K562 (cell line): ENCODE data around the gene CNTFR. TPM values are rescaled to one million over a fixed set of nuclear protein-coding genes. Genes with fewer than 3 reads are reported as not detected.

Experiments
- ATAC-seq: fragments of 200-7000 bp; cut with Tn5 transposase; 3 replicates; pipeline ENCODE4 v1.9.1; 2020; ENCODE audit warnings: moderate library complexity
- BruUV-seq: library from RNA; stranded (reverse); fragments of 400-500 nt; replicated peaks from 2 replicates; lab custom pipeline; 2021; lab: Mats Ljungman, UMichigan
- CTCF ChIA-PET: fragments of 300-600 bp; formaldehyde crosslinking; extraction: SDS; loops from one replicate; lab custom pipeline; 2021; ENCODE audit warnings: low intra/inter-chr PET ratio; lab: Yijun Ruan, JAX
- POLR2A ChIA-PET: fragments of 300-600, 350-650 bp; sonication (Branson Sonifier 250); formaldehyde crosslinking; extraction: SDS; loops from one replicate; lab custom pipeline; 2021; ENCODE audit warnings: antibody characterized with exemption, inconsistent platforms; lab: Yijun Ruan, JAX
- DNase-seq, 4 experiments: peaks; one replicate each; pipeline versions ENCODE4 v3.0.0 to v3.0.0-alpha.2; 2011 to 2018; ENCODE audit warnings: low spot score in 3 of 4, mixed read lengths in 3 of 4; ENCODE audit errors: extremely low read depth in 1 of 4
- FAIRE-seq: peaks from 2 replicates; lab custom pipeline; 2011; peaks lifted over from hg19 to GRCh38; lab: Jason Lieb, UNC
- H2AFZ ChIP-seq: 2 replicates; pipeline ENCODE4 v1.6.0; 2011; ENCODE audit warnings: low read depth, low read length, control low read depth, inconsistent platforms
- H3K27ac ChIP-seq: fragments of 200-600 bp; 3 replicates; pipeline ENCODE4 v1.8.0; 2011; ENCODE audit warnings: low read depth, mild to moderate bottlenecking, control low read depth, inconsistent platforms, low read length, moderate library complexity, mixed read lengths; ENCODE audit errors: extremely low read depth
- H3K27me3 ChIP-seq, 2 experiments: fragments of 300-600 bp in 1 of 2; 2 replicates in 1 of 2; 3 replicates in 1 of 2; pipeline versions ENCODE4 v1.6.0 to v1.8.0; 2011; ENCODE audit warnings: inconsistent platforms in 2 of 2, low read length in 2 of 2, mild to moderate bottlenecking in 1 of 2, mixed read lengths in 1 of 2, moderate library complexity in 1 of 2; ENCODE audit not compliant: control insufficient read depth in 2 of 2, insufficient read depth in 2 of 2
- H3K36me3 ChIP-seq: fragments of 300-600 bp; 3 replicates; pipeline ENCODE4 v1.8.0; 2011; ENCODE audit warnings: mild to moderate bottlenecking, low read length, inconsistent platforms; ENCODE audit not compliant: control insufficient read depth, insufficient read depth
- H3K4me1 ChIP-seq, 2 experiments: fragments of 200-600 bp in 1 of 2; replicated peaks in 1 of 2; 2 replicates in 1 of 2; 3 replicates in 1 of 2; pipeline versions ENCODE4 v1.5.1 to v1.8.0; 2011; ENCODE audit warnings: inconsistent platforms in 2 of 2, low read length in 2 of 2, mild to moderate bottlenecking in 1 of 2, mixed read lengths in 1 of 2, moderate library complexity in 1 of 2; ENCODE audit not compliant: control insufficient read depth in 2 of 2, insufficient read depth in 2 of 2
- H3K4me2 ChIP-seq: 2 replicates; pipeline ENCODE4 v1.6.1; 2011; ENCODE audit warnings: low read length, control low read depth, inconsistent platforms, mixed read lengths; ENCODE audit not compliant: insufficient read depth
- H3K4me3 ChIP-seq: fragments of 200-600 bp; sonication (generic), shearing (Covaris generic); 2 replicates; pipeline ENCODE4 v1.5.1; 2016; ENCODE audit warnings: control low read depth, inconsistent platforms
- H3K79me2 ChIP-seq: fragments of 200-600 bp; 3 replicates; pipeline ENCODE4 v1.8.0; 2011; ENCODE audit warnings: low read length, inconsistent platforms; ENCODE audit not compliant: control insufficient read depth, insufficient read depth
- H3K9ac ChIP-seq, 2 experiments: 2 replicates each; pipeline versions ENCODE4 v1.6.0 to v1.6.1; 2011; ENCODE audit warnings: low read depth in 2 of 2, low read length in 2 of 2, control low read depth in 1 of 2, inconsistent platforms in 1 of 2, mild to moderate bottlenecking in 1 of 2, mixed read lengths in 1 of 2; ENCODE audit not compliant: insufficient read depth in 1 of 2
- H3K9me1 ChIP-seq: one replicate; pipeline ENCODE4 v1.6.0; 2011; ENCODE audit warnings: inconsistent platforms, mild to moderate bottlenecking, low read length, moderate library complexity; ENCODE audit not compliant: control insufficient read depth, insufficient read depth
- H3K9me3 ChIP-seq: replicated peaks from 2 replicates; pipeline ENCODE4 v1.5.1; 2011; ENCODE audit warnings: low read depth, low read length, inconsistent platforms; ENCODE audit not compliant: control insufficient read depth, insufficient read depth
- H4K20me1 ChIP-seq: replicated peaks from 2 replicates; pipeline ENCODE4 v1.6.1; 2011; ENCODE audit warnings: low read length, inconsistent platforms, mixed read lengths; ENCODE audit not compliant: control insufficient read depth, insufficient read depth
- IRF2 ChIP-seq: sonication (generic); formaldehyde crosslinking; IDR thresholded peaks from 2 replicates; pipeline ENCODE4 v1.8.1; 2022; ENCODE audit warnings: mild to moderate bottlenecking, missing genetic modification reagents
- RBBP5 ChIP-seq: fragments of 200-600 bp; sonication (generic); IDR thresholded peaks from 2 replicates; pipeline ENCODE4 v1.6.1; 2012; ENCODE audit warnings: borderline replicate concordance, mild to moderate bottlenecking, low read length, control low read depth, inconsistent platforms; ENCODE audit not compliant: insufficient read depth, poor library complexity, severe bottlenecking
- RCOR1 ChIP-seq, 2 experiments: IDR thresholded peaks; 2 replicates each; pipeline ENCODE4 v1.6.1; 2012; ENCODE audit warnings: low read depth in 2 of 2, low read length in 2 of 2, borderline replicate concordance in 1 of 2, improper control_type of control experiment in 1 of 2
- ZNF217 ChIP-seq: sonication (generic); formaldehyde crosslinking; IDR thresholded peaks from 2 replicates; pipeline ENCODE4 v1.8.0; 2022; ENCODE audit warnings: mild to moderate bottlenecking, missing genetic modification reagents
- ZNF444 ChIP-seq: fragments of 250-450 bp; sonication (Bioruptor Pico); IDR thresholded peaks from 2 replicates; pipeline ENCODE4 v1.4.0; 2020; ENCODE audit warnings: mild to moderate bottlenecking, moderate library complexity
- ZZZ3 ChIP-seq: fragments of 450-650 bp; IDR thresholded peaks from 2 replicates; pipeline ENCODE4 v1.6.1; 2016; ENCODE audit warnings: antibody characterized with exemption, mild to moderate bottlenecking, moderate library complexity
- WGBS: fragments of 100-300 bp; shearing (Covaris generic); methylation state at CpG from one replicate; pipeline ENCODE4 v1.1.6; 2016; ENCODE audit warnings: low coverage, mixed read lengths; ENCODE audit not compliant: insufficient coverage; ENCODE audit errors: missing lambda C conversion rate; 5-methylcytosine and 5-hydroxymethylcytosine counted together
- in situ Hi-C: fragments of 300-500 bp; cut with MboI; formaldehyde crosslinking; loops from 4 replicates; pipeline ENCODE4 v1.15.0; 2018; ENCODE audit warnings: inconsistent platforms, mixed read lengths
- intact Hi-C: fragments of 100-400 bp; cut with micrococcal nuclease; formaldehyde crosslinking; loops from 2 replicates; pipeline ENCODE4 v1.14.2; 2022
- polyA plus RNA-seq, 8 experiments: library from polyadenylated mRNA; depleted of rRNA in 4 of 8; stranded (reverse) in 5 of 8; unstranded in 3 of 8; fragments of >200 nt; fragmentation: Nextera tagmentation in 2 of 8; fragmentation: Illumina TruSeq in 1 of 8; extraction: Ambion mirVana in 2 of 8; extraction: Trizol in 1 of 8; gene quantifications; 2 replicates each; pipeline versions ENCODE4 v1.2.1 to v1.2.3, GENCODE V29; 2011 to 2014; ENCODE audit warnings: inconsistent platforms in 1 of 8, missing spikeins in 1 of 8
- total RNA-seq, 7 experiments: library from RNA; depleted of rRNA in 6 of 7; stranded (reverse); fragments of >200 nt in 6 of 7; fragmentation: Illumina TruSeq in 2 of 7; extraction: Trizol in 2 of 7; gene quantifications; 2 replicates each; pipeline versions ENCODE4 v1.2.1 to v1.2.3, GENCODE V29; 2011 to 2021; ENCODE audit warnings: low replicate concordance in 1 of 7
- TF ChIP-seq, protein P1 (sequence below): fragments of 450-650 bp; IDR thresholded peaks from 2 replicates; pipeline ENCODE4 v1.6.1; 2016
- TF ChIP-seq, protein P2 (sequence below), 2 experiments: fragments of 450-650 bp; formaldehyde crosslinking in 1 of 2; IDR thresholded peaks; 2 replicates each; pipeline versions ENCODE4 v1.4.0 to v1.6.1; 2014 to 2020; ENCODE audit warnings: mild to moderate bottlenecking in 2 of 2, borderline replicate concordance in 1 of 2, low read depth in 1 of 2
- TF ChIP-seq, protein P3 (sequence below): sonication (generic); formaldehyde crosslinking; IDR thresholded peaks from 2 replicates; pipeline ENCODE4 v1.9.0; 2022; ENCODE audit warnings: mild to moderate bottlenecking, missing genetic modification reagents

Gene CNTFR
- total and polyA plus RNA-seq, 9 of the 15 experiments (the other 6 are each of a cell fraction or from before 2014, with no cell fraction given), result not detected

DNA sequence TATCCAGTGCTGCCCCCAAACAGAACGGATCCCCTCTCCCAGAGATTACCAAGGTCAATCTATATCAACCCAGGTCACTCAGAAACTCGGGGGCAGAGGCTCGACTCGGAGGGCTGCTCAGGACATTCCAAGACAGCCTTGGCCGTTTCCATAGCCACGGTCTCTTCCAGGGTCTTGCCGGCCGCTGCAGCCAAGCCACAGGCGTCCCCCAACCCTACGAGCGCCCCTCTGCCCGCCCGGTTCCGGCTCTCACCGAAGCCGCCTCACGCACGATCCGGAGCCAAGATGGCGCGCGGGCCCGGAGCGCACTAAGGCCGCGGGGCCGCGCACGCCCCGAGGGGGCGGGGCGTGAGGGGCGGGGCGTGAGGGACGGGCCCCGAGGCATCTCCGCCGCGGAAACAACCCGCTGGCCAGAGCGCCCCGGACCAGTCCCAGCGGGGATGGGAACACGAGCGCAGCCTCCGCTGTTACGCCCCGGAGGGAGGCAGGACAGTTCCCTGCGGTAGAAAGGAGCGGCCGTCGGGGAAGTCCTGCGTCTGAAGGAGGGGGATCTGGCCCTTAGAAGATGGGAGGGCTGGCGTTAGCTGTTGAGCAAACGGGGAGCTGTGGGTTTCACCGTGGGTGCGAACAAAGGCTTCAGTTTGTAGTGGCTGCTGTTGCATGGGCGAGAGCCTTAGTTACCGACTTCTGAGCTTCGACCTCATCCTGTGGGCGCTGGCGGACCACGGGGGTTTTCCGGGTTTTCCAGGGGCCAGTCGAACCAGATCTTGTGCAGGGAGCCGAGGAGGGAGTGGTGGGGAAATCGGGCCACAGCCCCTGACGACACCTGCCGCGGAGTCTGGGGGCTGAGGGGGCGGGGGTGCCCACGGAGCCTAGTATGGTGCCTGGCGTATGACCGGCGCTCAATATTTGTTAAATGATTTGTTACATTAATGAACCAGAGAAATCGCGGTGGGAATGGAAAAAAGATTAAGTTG is 22.6 kb upstream of the CNTFR start, which contains the start of gene RPP25L:
Gene RPP25L (minus strand): TSS at position 287 of the 977 bp plus-strand sequence. CDS start 801 bp downstream, outside the sequence.
- ATAC-seq, result peak; percentile 96
- intact Hi-C loops (loop anchor here (10.0 kb wide), 1 partner anchor 93 kb away; no protein-coding TSS in a partner anchor), in situ Hi-C loops (no loop called here)
- no peak for FAIRE-seq
- Histone ChIP-seq H3K4me1 (peaks cover 7 to 19% of the 10 kb centered on the region in 2 experiments; a peak in 4 of 5 replicates), H3K36me3 (peaks cover 15% of the 10 kb centered on the region; the same call in 1 of the 3 replicates), H3K4me3 (peak within 1 kb of the TSS; percentile 60), H3K27ac (peak within 1 kb of the TSS; percentile 86), H2AFZ (peak within 1 kb of the TSS; percentile 94), H4K20me1 (no peaks in the 10 kb centered on the region; the same call in 1 of the 2 replicates), H3K9ac (peak within 1 kb of the TSS; percentile 89 to 92), H3K9me3 (no peaks in the 10 kb centered on the region), H3K79me2 (peaks cover 17% of the 10 kb centered on the region), H3K27me3 (no peaks in the 10 kb centered on the region), H3K9me1 (no peaks in the 10 kb centered on the region), H3K4me2 (peak within 1 kb of the TSS; percentile 93)
- 2% methylated on average over 37 of the region's 77 CpGs for WGBS
- ChIA-PET POLR2A (interaction anchor here (0.6 to 1.3 kb wide), 5 partner anchors 8 to 181 kb away, joined by 3 to 4 read pairs (median 4); partner anchors contain the start of gene DCTN3), CTCF (interaction anchor here (1.3 to 2.8 kb wide), 2 partner anchors 22 to 90 kb away, joined by 7 to 15 read pairs; no protein-coding TSS in a partner anchor)
- peak; percentile 85 to 90 (median 88) for DNase-seq
- no TSS peak for BruUV-seq
- TF ChIP-seq IRF2 (CRISPR knock-in tag) (no peak), ZNF444 (CRISPR knock-in tag) (no peak), ZNF217 (CRISPR knock-in tag) (no peak), RBBP5 (peak; percentile 37), ZZZ3 (no peak), RCOR1 (IDR thresholded peaks at IDR 0.05; ENCODE audit: borderline replicate concordance in 1 of 2, low read depth in 2 of 2, low read length in 2 of 2) (0 out of 4 replicates have a peak, but pooled peaks of 1 of the 2 experiments have one; percentile 12)
- TF ChIP-seq, protein P1, sequence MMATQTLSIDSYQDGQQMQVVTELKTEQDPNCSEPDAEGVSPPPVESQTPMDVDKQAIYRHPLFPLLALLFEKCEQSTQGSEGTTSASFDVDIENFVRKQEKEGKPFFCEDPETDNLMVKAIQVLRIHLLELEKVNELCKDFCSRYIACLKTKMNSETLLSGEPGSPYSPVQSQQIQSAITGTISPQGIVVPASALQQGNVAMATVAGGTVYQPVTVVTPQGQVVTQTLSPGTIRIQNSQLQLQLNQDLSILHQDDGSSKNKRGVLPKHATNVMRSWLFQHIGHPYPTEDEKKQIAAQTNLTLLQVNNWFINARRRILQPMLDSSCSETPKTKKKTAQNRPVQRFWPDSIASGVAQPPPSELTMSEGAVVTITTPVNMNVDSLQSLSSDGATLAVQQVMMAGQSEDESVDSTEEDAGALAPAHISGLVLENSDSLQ, result peak; percentile 80
- TF ChIP-seq, protein P2, sequence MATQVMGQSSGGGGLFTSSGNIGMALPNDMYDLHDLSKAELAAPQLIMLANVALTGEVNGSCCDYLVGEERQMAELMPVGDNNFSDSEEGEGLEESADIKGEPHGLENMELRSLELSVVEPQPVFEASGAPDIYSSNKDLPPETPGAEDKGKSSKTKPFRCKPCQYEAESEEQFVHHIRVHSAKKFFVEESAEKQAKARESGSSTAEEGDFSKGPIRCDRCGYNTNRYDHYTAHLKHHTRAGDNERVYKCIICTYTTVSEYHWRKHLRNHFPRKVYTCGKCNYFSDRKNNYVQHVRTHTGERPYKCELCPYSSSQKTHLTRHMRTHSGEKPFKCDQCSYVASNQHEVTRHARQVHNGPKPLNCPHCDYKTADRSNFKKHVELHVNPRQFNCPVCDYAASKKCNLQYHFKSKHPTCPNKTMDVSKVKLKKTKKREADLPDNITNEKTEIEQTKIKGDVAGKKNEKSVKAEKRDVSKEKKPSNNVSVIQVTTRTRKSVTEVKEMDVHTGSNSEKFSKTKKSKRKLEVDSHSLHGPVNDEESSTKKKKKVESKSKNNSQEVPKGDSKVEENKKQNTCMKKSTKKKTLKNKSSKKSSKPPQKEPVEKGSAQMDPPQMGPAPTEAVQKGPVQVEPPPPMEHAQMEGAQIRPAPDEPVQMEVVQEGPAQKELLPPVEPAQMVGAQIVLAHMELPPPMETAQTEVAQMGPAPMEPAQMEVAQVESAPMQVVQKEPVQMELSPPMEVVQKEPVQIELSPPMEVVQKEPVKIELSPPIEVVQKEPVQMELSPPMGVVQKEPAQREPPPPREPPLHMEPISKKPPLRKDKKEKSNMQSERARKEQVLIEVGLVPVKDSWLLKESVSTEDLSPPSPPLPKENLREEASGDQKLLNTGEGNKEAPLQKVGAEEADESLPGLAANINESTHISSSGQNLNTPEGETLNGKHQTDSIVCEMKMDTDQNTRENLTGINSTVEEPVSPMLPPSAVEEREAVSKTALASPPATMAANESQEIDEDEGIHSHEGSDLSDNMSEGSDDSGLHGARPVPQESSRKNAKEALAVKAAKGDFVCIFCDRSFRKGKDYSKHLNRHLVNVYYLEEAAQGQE (IDR thresholded peaks at IDR 0.05; ENCODE audit: borderline replicate concordance), result peak; percentile 60
- TF ChIP-seq, protein P2 (CRISPR knock-in tag; IDR thresholded peaks at IDR 0.05; ENCODE audit: low read depth), result no peak
- TF ChIP-seq, protein P3, sequence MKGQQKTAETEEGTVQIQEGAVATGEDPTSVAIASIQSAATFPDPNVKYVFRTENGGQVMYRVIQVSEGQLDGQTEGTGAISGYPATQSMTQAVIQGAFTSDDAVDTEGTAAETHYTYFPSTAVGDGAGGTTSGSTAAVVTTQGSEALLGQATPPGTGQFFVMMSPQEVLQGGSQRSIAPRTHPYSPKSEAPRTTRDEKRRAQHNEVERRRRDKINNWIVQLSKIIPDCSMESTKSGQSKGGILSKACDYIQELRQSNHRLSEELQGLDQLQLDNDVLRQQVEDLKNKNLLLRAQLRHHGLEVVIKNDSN (CRISPR knock-in tag), result no peak
